PC-9 (cell line): ENCODE data around the gene PLEKHM1.

Experiments used
- CTCF ChIP-seq: fragments of 200-600 bp; sonication (generic); conservative IDR thresholded peaks from 2 replicates; pipeline ENCODE4 v1.6.1; 2017; ENCODE audit warnings: mixed run types, antibody characterized with exemption, mild to moderate bottlenecking, moderate library complexity
- EZH2 ChIP-seq: fragments of 200-600 bp; sonication (generic); IDR thresholded peaks from 2 replicates; pipeline ENCODE4 v1.8.0; 2017; ENCODE audit warnings: antibody characterized with exemption, low read depth

- TF ChIP-seq CTCF (no peak), EZH2 (no peak)
Observed at GRCh38 chr17:45395569-45396415, 94.7 kb downstream of the PLEKHM1 start.
